HuH-7 (cell line): ENCODE measurements around the gene TMEM184B.

Source experiments
- DNase-seq: peaks from one replicate; pipeline ENCODE4 v3.0.0; 2011; ENCODE audit warnings: low spot score

The TMEM184B gene

DNA sequence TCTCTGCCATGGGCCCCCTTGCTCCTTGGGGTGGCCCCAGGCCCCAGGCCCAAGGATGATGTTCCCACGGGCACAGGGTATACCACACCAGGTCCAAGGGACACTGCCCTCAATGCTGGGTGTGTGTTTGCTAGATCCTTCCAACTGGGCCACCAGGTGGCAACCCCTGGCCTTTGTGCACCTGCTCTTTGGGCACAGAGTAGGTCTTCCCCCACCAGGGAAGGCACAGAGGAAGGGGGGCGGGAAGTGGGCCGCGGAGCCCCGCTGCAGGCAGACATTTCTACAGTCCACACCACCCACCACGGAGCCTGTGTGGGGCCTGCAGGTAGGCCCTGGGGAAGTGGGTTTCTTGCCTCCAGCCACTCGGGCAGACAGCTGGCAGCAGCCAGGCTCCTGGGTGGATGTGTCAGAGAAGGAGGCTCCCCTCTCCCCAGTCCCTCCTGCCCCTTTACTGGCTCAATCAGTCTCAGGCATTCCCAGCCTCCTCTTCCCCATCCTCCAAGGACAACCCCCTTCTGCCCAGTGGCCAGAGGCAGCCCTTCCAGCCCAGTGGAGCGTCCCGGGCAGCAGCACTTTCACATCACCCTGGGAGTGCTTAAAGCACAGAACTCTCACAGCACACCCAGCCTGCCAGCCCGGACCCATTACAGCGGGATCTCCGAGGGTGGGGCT is 49.4 kb downstream of the TMEM184B start:
- DNase-seq, result no peak

DNA sequence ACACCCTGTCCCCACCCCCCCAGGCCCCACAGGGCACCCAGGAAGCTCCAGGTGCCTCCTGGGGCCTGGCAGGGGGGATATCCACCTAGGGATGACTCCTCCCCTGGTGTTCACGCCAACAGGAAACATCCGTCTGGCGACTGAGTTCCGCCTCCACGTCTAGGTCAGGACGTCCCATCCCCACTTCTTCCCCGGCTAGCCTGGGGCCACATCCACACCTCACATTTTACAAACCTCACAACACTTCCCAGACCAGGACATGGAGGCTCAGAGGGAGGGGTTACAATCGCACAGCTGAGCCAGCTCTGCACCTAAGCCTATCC is 50.1 kb downstream of the TMEM184B start:
- DNase-seq, result no peak

DNA sequence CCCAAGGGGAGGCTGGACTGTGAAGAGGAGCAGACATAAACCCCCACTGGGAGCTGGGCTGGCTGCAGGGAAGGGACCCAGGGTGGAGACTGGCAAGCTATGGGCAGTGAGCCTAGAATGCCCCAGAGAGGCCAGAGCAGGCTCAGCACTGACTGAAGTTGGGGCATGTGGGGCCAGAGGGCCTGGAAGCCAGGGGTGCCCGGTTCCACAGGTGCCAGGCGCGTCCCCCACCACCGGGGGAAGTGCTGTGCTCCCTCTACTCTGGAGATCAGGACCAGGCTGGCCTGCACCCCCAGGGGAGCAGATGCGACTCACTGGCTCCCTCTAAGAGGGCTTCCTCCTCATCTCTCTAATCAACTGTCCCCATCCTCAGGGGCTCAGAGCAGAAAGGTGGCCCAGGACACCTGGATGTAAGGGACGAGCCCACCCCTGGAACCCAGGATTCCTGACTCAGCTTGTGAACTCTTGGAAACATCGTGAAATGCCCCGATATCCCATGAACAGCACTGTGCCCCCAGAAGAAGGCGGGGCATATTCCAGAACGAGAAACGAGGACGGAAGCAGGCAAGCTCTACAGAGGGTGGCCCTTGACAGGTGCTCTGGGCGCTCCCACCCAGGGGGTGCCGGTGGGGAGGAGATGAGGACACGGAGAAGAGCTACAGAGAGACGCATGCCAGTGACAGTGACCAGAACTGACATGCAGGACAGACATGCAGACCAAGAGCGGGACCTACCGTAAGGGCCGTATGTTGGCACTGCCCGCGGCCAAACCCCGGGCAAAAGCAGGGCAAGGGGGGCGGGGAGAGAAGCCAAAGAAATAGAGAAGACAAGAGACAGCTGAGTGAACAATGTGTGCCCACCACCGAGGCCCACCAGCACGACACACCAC is 50.7 kb downstream of the TMEM184B start:
- no peak for DNase-seq

DNA sequence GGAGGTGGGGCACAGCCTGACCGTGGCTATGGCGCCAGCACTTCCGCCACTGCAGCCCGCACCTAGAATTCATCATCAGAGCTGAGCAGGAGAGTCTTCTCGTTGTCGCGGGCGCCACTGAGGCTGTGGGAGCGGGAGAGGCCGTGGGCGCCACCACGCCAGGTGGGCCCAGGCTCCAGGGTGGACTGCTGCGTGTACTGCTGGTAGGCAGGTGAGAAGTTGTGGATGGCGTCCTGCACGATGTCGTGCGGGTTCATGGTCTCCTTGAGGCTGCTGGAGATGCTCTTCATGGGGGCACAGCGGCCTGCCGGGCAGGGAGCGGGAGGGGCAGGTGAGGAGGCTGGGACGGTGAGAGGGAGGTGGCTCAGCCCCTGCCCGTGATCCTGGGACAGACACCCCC is 51.4 kb downstream of the TMEM184B start:
- DNase-seq, result no peak

DNA sequence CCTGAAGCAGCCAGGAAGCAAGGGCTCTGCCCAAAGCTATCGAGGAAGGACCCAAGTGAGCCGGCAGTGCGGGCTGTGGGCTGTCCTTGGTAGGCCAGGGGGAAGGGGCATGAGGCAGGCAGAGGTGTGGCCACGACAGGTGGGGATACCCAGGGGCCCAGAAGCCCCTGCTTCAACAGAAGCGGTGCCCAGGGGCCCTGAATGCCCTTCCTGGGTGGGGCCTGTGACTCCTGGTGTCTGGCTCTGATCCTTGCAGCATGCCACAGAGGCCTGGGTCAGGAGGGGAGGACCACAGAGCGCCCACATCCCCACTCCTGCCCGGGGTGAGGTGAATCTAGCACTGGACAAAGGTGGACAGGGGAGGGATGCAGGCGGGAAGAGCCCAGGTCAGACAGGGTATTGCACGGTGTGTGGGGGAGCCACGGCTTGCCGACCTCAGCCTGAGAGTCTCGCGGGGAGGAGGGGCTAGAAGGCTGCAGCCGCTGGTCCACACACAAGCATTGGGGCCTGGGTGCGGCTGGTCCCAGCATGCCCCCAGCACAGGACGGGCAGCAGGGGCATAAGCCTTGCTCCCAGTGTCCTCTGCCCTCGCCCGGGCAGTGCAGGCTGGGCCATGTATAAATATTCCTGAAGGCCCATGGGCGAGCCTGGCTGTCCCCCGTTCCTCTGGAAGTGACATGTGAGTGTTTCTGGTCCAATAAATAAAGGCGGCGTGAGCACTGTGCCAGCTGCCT is 52.0 kb downstream of the TMEM184B start:
- DNase-seq, result no peak

DNA sequence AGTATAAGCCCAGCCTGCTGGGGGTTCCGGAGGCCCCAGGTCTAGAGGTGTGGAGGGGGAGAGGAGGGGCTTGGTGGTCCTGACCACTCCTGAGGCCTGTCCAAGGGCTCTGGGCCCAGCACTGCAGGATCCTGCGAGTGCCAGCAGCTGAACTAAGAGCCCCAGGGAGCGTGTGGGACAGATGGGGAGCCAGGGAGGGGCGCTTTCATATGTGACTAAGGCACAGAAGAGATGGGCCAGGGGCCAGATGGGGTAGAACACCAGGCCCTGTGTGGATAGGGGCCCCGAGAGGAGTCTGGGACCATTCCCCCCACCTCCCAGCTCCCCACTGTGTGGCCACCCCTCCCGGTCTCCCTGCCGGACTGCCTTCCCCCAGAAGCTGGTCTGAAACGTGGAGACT is 52.6 kb downstream of the TMEM184B start:
- no peak for DNase-seq

DNA sequence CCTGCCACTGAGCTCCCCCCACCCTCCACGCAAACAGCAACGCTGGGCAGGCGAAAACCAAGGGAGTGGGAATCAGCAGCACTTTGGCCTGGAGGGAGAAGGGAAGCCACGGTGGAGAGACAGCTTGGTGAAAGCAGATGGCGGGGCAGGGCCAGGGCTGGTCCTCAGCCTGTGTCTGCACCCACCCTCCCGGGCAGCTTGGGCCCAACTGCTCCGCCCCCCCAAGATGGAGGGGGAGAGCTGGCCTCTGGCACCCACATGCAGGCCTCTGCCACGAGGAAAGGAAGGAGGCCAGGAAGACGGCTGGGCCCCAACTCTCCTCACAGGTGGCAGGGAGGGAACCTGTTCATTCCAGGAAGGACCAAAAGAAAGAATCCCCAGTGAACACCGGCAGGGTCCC is 53.2 kb downstream of the TMEM184B start:
- DNase-seq, result no peak

DNA sequence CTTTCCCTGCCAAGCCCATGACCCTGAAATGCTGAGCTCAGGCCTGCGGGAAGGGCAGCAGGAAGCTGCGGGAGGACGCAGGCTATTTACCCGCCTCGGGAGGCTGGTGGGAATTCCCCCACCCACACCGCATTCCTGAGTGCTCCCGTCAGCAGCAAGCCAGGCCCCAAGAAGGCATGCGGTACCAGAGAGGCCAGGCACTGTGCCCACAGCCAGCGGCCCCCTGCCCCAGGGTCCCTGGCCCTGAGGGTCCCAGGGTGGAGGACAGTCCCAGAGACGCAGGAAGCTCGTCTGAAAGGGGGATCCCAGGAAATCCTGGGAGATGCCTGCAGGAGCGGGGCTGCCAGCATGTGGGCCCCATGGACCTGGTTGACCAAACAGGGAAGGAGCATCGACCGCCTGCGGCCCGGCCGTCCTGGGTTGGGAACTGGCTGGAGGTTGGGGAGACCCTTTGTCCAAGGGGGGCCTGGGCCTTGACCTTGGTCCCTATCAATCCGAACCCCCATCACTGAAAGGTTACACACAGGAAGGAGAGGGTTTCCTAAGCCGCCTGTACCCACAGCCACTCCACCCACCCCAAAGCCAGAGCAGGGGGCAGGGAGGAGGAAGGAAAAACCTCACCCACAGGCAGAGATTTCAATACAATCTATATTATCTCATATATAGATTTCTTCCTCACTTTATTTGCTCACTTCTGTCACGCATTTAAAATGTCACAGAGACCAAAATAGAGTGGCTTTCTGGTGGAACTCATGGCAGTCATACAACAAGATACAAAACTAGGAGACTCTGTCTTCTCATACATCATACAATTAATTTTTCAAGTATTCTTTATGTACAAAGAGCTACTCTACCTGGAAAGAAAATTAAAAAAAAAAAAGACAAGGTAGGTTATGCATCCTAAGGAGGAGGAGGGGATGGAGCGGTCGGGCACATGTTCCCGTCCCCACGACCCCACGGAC is 53.9 kb downstream of the TMEM184B start:
- peak; percentile 93 for DNase-seq

DNA sequence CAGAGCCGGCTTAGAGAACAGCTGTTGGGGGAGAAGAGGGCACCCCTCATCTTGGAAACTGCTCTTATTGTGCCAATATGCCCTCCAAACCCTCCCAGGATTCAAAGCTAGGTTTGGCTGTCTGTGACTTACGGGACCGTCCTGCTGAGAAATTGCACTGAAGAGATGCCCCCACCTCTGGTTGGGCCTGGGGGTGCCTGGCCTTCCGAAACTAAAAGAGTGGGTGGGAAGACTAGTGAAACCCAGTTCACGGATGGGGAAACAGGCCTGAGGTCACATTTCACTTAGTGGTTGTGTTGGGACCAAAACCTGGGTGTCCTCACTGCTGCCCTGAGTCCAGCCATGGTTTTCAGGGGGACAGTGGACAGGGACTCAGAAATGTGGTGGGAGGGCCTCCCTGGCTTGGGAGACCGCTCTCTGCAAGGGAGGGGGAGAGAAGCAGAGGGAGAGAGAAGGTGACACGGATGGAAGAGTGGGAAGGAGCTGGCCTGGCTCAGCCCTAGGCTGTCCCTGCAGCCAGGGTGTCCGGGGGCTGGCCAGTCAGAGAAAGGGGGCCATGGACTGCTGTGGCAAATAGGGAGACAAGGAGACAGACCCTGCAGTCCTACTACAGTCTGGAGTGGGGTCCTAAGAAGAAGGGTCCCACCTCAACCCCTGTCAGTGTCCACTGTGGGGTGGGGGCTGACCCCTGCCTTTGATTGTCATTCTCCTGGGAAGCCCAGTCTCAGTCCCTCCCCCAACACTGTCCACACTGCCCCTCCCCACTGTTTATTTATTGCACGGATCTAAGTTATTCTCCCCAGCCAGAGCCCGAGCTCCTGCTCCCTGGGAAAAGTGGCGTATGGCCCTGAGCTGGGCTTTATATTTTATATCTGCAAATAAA is 57.4 kb downstream of the TMEM184B start:
- no peak for DNase-seq

DNA sequence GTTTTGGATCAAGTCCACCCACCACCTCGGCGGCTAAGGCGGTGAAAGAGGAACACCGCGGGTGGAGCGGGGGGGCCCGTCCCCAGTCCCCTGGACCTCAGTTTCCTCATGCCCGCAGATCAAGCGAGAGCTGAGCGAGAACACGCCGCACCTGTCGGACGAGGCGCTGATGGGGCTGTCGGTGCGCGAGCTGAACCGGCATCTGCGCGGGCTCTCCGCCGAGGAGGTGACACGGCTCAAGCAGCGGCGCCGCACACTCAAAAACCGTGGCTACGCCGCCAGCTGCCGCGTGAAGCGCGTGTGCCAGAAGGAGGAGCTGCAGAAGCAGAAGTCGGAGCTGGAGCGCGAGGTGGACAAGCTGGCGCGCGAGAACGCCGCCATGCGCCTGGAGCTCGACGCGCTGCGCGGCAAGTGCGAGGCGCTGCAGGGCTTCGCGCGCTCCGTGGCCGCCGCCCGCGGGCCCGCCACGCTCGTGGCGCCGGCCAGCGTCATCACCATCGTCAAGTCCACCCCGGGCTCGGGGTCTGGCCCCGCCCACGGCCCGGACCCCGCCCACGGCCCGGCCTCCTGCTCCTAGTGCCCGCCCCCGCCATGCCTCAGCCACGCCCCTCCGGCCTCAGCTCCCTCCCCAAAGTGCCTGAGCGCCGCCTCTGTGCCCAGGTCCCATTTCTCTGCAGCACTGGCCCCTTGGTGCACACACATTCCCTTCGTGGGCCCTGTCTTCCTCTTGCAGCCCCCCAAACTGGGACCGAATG is 58.3 kb downstream of the TMEM184B start:
- DNase-seq, result no peak

DNA sequence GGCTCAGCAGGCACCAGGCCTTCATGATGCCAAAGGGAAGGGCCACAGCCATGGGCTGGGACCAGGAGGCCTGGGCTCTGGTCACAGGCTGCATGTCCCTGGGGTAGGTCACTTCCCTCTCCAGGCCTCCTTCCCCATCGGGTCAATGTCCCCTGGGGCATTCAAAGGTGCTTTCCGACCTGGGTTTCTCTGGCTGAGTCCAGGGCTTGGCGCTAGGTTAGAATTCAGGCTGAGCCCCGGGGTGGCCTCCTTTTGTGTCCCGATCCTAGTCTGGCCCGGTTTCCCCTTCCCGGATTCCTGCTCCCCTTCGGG is 58.9 kb downstream of the TMEM184B start:
- no peak for DNase-seq

DNA sequence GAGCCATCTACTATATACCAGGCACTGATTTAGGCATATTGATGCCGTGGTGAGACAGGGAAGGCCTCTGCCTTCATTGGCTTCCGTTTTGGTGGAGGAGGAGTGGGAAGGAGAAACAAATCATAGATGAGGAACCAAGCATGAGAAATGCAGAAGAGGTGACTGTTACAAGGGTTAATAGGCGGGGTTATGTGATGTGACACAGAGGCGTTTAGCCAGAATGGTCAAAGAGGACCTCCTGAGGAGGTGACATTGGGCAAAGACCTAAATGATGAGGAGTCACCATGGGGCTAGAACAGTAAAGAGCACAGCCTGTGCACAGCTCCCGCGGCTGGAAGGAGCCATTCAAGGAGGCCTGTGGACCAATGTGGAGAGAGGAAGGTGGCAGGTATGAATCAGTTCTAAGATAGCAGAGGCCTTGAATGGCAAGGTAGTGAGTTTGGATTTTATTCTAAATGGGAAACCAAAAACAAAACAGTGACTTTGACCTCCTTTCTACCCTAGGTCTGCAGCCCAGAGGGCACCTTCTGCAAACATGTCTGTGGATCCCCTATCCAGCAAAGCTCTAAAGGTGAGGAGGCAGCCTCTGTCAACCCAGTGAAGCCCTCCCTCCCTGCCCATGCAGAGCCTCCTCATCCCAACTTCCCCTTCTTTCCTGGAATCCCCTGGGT is 59.4 kb downstream of the TMEM184B start:
- DNase-seq, result no peak

DNA sequence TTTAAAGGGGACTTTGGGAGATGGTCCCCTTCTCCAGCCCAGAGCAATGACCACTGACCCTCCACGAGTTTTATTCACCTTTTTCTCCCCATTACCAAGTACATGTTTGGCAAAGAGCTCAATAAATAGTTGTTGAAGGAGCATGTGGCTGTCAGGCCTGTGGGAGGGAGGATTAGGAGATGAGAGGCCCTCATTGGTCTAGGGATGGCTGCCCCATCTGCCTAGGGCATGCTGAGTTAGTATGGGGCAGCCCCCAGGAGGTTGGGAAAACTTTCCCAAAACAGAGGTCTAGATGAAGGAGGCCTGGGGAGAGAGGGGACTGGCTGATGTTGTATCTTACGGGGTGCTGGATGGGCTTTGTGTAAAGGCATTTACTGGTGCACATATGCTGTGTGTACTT is 60.4 kb downstream of the TMEM184B start:
- DNase-seq, result no peak

DNA sequence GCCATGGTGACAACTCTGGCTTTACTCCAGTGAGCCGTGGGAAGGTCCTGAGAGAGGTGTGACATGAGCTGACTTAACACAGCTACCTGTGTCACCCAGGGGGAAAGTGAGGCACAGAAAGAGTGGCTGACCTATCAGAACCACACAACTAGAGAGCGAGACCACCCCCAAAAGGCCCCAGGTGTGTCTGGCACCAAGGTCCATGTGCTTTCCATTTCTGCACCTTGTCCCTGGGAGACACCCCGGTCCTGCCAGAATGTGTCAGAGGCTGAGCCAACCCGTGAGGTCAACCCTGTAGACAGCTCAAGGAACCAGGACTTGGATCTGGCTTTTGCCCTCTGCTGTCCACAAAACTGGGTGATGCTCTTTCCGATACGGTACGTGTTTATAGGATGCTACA is 61.3 kb downstream of the TMEM184B start:
- DNase-seq, result no peak

DNA sequence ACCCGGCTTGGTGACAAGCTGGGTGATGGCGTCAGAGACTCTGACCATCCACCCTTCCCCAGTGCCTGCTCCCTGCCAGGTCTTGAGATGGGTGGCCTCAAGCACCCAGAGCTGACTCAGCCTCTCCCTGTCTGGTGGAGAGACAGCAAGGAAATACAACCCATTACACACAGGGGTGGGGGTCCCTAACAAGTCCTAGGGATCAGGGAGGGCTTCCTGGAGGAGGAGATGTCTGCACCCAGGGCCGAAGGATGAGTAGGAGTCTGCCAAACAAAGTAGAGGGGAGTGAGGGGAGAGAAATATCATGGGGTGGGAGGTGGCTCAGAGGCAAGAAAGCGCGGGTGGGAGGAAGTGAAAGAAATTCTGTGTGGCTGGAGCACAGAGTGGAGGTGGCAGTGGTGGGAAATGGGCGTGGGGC is 64.2 kb downstream of the TMEM184B start:
- DNase-seq, result no peak

DNA sequence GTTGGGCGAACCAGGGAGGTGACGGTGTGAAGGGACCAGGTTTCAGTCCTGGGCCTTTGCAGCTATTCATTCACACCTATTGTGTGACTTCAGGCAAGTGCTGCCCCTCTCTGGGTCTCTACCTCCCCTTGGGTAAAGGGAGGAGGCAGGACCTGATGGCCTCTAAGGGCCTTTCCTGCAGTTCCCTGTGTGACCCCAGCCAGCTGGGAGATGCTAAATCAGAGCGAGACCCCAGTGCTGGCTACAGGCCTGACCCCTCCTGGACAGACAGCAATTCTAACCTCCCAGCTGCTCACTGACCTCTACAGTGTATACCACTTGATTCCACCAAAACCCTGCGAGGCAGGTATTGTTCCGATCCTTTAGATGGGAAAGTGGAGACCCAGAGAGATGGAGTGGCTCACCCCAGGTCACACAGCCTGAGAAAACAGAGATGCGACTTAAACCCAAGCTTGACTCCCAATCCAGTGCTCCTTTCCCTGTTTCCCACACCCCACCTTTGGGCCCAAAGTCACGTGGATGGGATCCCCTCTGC is 64.8 kb downstream of the TMEM184B start:
- DNase-seq, result no peak

DNA sequence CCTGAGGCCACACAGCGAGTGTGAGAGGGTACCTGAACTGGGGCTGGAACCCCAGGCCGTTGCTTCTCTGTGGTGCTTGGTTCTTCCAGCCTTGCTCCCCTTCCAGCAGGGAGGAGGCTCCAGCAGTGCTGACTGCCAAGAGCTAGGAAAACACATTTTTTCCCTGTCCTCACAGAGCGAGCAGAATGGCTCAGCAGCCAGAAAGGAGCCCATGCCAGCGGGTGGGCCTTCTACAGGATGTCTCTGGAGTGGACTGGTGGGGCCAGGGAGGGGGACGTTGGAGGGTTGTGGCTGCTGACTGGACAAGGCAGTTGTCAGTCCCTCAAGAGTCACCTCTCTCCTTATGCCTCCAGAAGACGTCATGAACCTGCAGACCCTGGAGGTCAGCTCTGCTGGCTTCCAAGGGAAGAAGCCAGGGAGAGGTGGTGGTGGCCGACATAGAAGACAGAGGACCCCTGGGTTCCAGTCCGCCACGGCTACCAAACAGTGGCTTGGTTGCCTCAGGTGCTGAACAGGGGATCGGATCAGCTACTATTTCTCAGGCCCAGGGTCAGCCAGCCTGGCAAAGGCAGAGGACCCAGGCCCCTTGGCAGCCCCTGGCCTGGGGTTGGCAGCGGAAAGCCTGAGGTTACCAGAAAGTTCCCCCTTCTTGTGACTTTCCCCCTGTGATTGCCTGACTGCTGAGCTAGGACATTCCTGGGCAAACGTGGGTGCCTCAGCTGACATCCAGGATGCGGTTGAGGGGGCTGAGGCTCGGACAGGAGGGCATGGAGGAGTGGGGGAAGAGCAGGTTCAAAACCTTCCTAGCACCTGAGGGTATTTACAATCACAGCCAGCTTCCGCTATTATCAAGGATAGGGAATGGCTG is 67.3 kb downstream of the TMEM184B start:
- no peak for DNase-seq

DNA sequence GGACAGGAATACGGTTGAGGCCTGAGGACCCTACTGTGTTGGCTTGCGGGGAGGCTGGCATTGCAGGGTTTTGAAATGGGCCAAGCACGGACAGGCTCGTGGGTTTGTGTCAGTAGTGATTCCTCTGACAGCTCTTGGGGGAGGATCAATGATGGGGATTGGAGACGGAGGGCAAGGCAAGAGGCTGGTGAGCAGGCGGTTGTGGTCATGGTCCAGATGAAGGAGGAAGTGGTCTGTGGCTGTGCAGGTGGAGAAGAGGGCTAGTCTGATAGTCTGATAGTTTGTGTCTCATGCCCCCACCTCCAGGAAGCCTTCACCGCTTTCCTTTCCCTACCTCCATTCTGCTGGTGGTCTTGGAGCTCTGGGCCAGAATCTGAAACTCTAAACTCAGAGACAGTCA is 68.0 kb downstream of the TMEM184B start:
- no peak for DNase-seq
